Liver (tissue), 9 donors: Measurements from ENCODE around the gene NRSN2. TPM values are rescaled to one million over a fixed set of nuclear protein-coding genes. Genes with fewer than 3 reads are reported as not detected.

ENCODE experiments used
- DNase-seq: peaks from one replicate; pipeline ENCODE4 v3.0.0-alpha.2; 2017; ENCODE audit warnings: low spot score
- H3K27ac ChIP-seq, 2 donors: one replicate each; pipeline ENCODE4 v1.7.0; 2013; ENCODE audit warnings: inconsistent platforms in 2 of 2, low read length in 2 of 2, control low read depth in 1 of 2, low read depth in 1 of 2, mild to moderate bottlenecking in 1 of 2
- H3K27me3 ChIP-seq, 4 donors: one replicate each; pipeline versions ENCODE4 v1.6.1 to v1.7.0; 2013; ENCODE audit warnings: low read length in 3 of 4, inconsistent platforms in 1 of 4, mild to moderate bottlenecking in 1 of 4, moderate library complexity in 1 of 4; ENCODE audit not compliant: control insufficient read depth in 4 of 4, insufficient read depth in 4 of 4
- H3K36me3 ChIP-seq, 4 donors: one replicate each; pipeline versions ENCODE4 v1.6.1 to v1.7.0; 2013; ENCODE audit warnings: low read length in 3 of 4, mild to moderate bottlenecking in 3 of 4, low read depth in 1 of 4, moderate library complexity in 1 of 4; ENCODE audit not compliant: control insufficient read depth in 4 of 4, insufficient read depth in 3 of 4
- H3K4me1 ChIP-seq, 4 donors: one replicate each; pipeline versions ENCODE4 v1.6.1 to v1.7.0; 2013; ENCODE audit warnings: low read length in 3 of 4, mild to moderate bottlenecking in 3 of 4, moderate library complexity in 1 of 4; ENCODE audit not compliant: control insufficient read depth in 4 of 4, insufficient read depth in 4 of 4
- H3K4me3 ChIP-seq, 3 donors: one replicate each; pipeline versions ENCODE4 v1.6.1 to v1.7.0; 2013; ENCODE audit warnings: low read length in 3 of 3, control low read depth in 1 of 3, low read depth in 1 of 3, mild to moderate bottlenecking in 1 of 3
- H3K9ac ChIP-seq, 2 donors: one replicate each; pipeline ENCODE4 v1.7.0; 2013; ENCODE audit warnings: low read length in 2 of 2, mild to moderate bottlenecking in 2 of 2, moderate library complexity in 2 of 2, control low read depth in 1 of 2, low read depth in 1 of 2
- H3K9me3 ChIP-seq, 4 donors: one replicate each; pipeline versions ENCODE4 v1.6.1 to v1.7.0; 2013; ENCODE audit warnings: low read length in 3 of 4; ENCODE audit not compliant: control insufficient read depth in 4 of 4
- EGR1 ChIP-seq, 2 donors: IDR thresholded peaks; 2 replicates each; pipeline ENCODE4 v1.6.1; 2016 to 2018; ENCODE audit warnings: antibody characterized with exemption in 2 of 2, low read depth in 2 of 2
- FOXA1 ChIP-seq: IDR thresholded peaks from 2 replicates; pipeline ENCODE4 v1.6.1; 2016; ENCODE audit warnings: antibody characterized with exemption
- FOXA2 ChIP-seq: IDR thresholded peaks from 2 replicates; pipeline ENCODE4 v1.6.1; 2016; ENCODE audit warnings: antibody characterized with exemption
- GABPA ChIP-seq, 2 donors: IDR thresholded peaks in 1 of 2; conservative IDR thresholded peaks in 1 of 2; 2 replicates each; pipeline ENCODE4 v1.6.1; 2016; ENCODE audit warnings: antibody characterized with exemption in 2 of 2, mild to moderate bottlenecking in 1 of 2, moderate library complexity in 1 of 2
- HNF4A ChIP-seq, 2 donors: conservative IDR thresholded peaks; 2 replicates each; pipeline ENCODE4 v1.6.1; 2016; ENCODE audit warnings: antibody characterized with exemption in 2 of 2, mild to moderate bottlenecking in 2 of 2
- HNF4G ChIP-seq: IDR thresholded peaks from 2 replicates; pipeline ENCODE4 v1.6.1; 2016; ENCODE audit warnings: antibody characterized with exemption
- JUND ChIP-seq, 2 donors: IDR thresholded peaks; 2 replicates each; pipeline ENCODE4 v1.6.1; 2016; ENCODE audit warnings: antibody characterized with exemption in 2 of 2
- NR2F2 ChIP-seq: IDR thresholded peaks from 2 replicates; pipeline ENCODE4 v1.6.1; 2016; ENCODE audit warnings: antibody characterized with exemption
- RAD21 ChIP-seq, 2 donors: IDR thresholded peaks; 2 replicates each; pipeline ENCODE4 v1.6.1; 2016; ENCODE audit warnings: antibody characterized with exemption in 2 of 2, mild to moderate bottlenecking in 2 of 2
- RXRA ChIP-seq, 2 donors: IDR thresholded peaks; 2 replicates each; pipeline ENCODE4 v1.6.1; 2017 to 2018; ENCODE audit warnings: antibody characterized with exemption in 2 of 2, mild to moderate bottlenecking in 1 of 2
- SP1 ChIP-seq: IDR thresholded peaks from 2 replicates; pipeline ENCODE4 v1.6.1; 2018; ENCODE audit warnings: antibody characterized with exemption, mild to moderate bottlenecking
- TAF1 ChIP-seq: conservative IDR thresholded peaks from 2 replicates; pipeline ENCODE4 v1.6.1; 2016; ENCODE audit warnings: antibody characterized with exemption, mild to moderate bottlenecking
- YY1 ChIP-seq: IDR thresholded peaks from 2 replicates; pipeline ENCODE4 v1.6.1; 2016; ENCODE audit warnings: antibody characterized with exemption, mild to moderate bottlenecking
- whole genome bisulfite sequencing: extraction: QIAGEN DNeasy Blood & Tissue Kit; methylation state at CpG from one replicate; pipeline ENCODE4 v1.1.7; 2013; 5-methylcytosine and 5-hydroxymethylcytosine counted together
- polyA plus RNA-seq, 2 donors: library from polyadenylated mRNA; stranded (reverse) in 1 of 2; unstranded in 1 of 2; fragments of 200-250 nt in 1 of 2; fragments of >200 nt in 1 of 2; fragmentation: Nextera tagmentation in 1 of 2; extraction: Ambion mirVana in 1 of 2; gene quantifications; one replicate each; pipeline versions ENCODE4 v1.2.1 to v1.2.3, GENCODE V29; 2013 to 2015
- total RNA-seq, 2 donors: library from RNA; depleted of rRNA; stranded (reverse); fragments of >200 nt; gene quantifications; one replicate each; pipeline ENCODE4 v1.2.3, GENCODE V29; 2014
- TF ChIP-seq, protein P1 (sequence below): IDR thresholded peaks from 2 replicates; pipeline ENCODE4 v1.6.1; 2016; ENCODE audit warnings: antibody characterized with exemption
- TF ChIP-seq, protein P2 (sequence below): IDR thresholded peaks from 2 replicates; pipeline ENCODE4 v1.6.1; 2016; ENCODE audit warnings: antibody characterized with exemption
- TF ChIP-seq, protein P3 (sequence below): IDR thresholded peaks from 2 replicates; pipeline ENCODE4 v1.6.1; 2016; ENCODE audit warnings: antibody characterized with exemption
- TF ChIP-seq, protein P4 (sequence below): IDR thresholded peaks from 2 replicates; pipeline ENCODE4 v1.6.1; 2016; ENCODE audit warnings: antibody characterized with exemption, mild to moderate bottlenecking
- TF ChIP-seq, protein P5 (sequence below): fragments of 150-350 bp; IDR thresholded peaks from 2 replicates; pipeline ENCODE4 v1.5.1; 2017; ENCODE audit warnings: improper control_type of control experiment, low read depth, low read length; ENCODE audit not compliant: missing input control
- donor health status: healthy.
- donor health status: healthy.
- donor health status: healthy.
- donor health status: healthy.
- donor health status: healthy.

NRSN2 gene
- total and polyA plus RNA-seq, 4 donors: 1.9 to 12.0 (median 4.7) TPM

DNA sequence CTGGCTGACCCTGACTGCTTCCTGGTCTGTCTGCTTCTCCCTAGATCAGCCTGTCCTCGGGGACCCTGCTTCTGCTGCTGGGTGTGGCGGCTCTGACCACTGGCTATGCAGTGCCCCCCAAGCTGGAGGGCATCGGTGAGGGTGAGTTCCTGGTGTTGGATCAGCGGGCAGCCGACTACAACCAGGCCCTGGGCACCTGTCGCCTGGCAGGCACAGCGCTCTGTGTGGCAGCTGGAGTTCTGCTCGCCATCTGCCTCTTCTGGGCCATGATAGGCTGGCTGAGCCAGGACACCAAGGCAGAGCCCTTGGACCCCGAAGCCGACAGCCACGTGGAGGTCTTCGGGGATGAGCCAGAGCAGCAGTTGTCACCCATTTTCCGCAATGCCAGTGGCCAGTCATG lies 6.3 kb downstream of the NRSN2 start:
- H3K9ac ChIP-seq: no peak overlapping the region
- peaks cover 0 to 19% (median 6%) of the 10 kb centered on the region in 4 donors for H3K4me1 ChIP-seq
- H3K36me3 ChIP-seq: no peaks in the 10 kb centered on the region
- H3K27me3 ChIP-seq: no peaks in the 10 kb centered on the region
- TF ChIP-seq SP1 (no peak), YY1 (no peak), FOXA2 (no peak), NR2F2 (no peak), RAD21 (IDR thresholded peaks at IDR 0.05) (no peak), RXRA (IDR thresholded peaks at IDR 0.05) (no peak), GABPA (IDR thresholded peaks at IDR 0.05 in 1 of 2, conservative IDR thresholded peaks at IDR 0.05 in 1 of 2) (no peak), TAF1 (no peak), HNF4A (conservative IDR thresholded peaks at IDR 0.05) (no peak), FOXA1 (no peak), EGR1 (IDR thresholded peaks at IDR 0.05; ENCODE audit: low read depth in 2 of 2) (no peak), JUND (IDR thresholded peaks at IDR 0.05) (no peak), HNF4G (no peak)
- TF ChIP-seq, protein P1, sequence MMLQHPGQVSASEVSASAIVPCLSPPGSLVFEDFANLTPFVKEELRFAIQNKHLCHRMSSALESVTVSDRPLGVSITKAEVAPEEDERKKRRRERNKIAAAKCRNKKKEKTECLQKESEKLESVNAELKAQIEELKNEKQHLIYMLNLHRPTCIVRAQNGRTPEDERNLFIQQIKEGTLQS: no peak
- TF ChIP-seq, protein P2, sequence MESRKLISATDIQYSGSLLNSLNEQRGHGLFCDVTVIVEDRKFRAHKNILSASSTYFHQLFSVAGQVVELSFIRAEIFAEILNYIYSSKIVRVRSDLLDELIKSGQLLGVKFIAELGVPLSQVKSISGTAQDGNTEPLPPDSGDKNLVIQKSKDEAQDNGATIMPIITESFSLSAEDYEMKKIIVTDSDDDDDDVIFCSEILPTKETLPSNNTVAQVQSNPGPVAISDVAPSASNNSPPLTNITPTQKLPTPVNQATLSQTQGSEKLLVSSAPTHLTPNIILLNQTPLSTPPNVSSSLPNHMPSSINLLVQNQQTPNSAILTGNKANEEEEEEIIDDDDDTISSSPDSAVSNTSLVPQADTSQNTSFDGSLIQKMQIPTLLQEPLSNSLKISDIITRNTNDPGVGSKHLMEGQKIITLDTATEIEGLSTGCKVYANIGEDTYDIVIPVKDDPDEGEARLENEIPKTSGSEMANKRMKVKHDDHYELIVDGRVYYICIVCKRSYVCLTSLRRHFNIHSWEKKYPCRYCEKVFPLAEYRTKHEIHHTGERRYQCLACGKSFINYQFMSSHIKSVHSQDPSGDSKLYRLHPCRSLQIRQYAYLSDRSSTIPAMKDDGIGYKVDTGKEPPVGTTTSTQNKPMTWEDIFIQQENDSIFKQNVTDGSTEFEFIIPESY: no peak
- TF ChIP-seq, protein P3, sequence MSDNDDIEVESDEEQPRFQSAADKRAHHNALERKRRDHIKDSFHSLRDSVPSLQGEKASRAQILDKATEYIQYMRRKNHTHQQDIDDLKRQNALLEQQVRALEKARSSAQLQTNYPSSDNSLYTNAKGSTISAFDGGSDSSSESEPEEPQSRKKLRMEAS: no peak
- TF ChIP-seq, protein P4, sequence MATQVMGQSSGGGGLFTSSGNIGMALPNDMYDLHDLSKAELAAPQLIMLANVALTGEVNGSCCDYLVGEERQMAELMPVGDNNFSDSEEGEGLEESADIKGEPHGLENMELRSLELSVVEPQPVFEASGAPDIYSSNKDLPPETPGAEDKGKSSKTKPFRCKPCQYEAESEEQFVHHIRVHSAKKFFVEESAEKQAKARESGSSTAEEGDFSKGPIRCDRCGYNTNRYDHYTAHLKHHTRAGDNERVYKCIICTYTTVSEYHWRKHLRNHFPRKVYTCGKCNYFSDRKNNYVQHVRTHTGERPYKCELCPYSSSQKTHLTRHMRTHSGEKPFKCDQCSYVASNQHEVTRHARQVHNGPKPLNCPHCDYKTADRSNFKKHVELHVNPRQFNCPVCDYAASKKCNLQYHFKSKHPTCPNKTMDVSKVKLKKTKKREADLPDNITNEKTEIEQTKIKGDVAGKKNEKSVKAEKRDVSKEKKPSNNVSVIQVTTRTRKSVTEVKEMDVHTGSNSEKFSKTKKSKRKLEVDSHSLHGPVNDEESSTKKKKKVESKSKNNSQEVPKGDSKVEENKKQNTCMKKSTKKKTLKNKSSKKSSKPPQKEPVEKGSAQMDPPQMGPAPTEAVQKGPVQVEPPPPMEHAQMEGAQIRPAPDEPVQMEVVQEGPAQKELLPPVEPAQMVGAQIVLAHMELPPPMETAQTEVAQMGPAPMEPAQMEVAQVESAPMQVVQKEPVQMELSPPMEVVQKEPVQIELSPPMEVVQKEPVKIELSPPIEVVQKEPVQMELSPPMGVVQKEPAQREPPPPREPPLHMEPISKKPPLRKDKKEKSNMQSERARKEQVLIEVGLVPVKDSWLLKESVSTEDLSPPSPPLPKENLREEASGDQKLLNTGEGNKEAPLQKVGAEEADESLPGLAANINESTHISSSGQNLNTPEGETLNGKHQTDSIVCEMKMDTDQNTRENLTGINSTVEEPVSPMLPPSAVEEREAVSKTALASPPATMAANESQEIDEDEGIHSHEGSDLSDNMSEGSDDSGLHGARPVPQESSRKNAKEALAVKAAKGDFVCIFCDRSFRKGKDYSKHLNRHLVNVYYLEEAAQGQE: no peak
- TF ChIP-seq, protein P5, sequence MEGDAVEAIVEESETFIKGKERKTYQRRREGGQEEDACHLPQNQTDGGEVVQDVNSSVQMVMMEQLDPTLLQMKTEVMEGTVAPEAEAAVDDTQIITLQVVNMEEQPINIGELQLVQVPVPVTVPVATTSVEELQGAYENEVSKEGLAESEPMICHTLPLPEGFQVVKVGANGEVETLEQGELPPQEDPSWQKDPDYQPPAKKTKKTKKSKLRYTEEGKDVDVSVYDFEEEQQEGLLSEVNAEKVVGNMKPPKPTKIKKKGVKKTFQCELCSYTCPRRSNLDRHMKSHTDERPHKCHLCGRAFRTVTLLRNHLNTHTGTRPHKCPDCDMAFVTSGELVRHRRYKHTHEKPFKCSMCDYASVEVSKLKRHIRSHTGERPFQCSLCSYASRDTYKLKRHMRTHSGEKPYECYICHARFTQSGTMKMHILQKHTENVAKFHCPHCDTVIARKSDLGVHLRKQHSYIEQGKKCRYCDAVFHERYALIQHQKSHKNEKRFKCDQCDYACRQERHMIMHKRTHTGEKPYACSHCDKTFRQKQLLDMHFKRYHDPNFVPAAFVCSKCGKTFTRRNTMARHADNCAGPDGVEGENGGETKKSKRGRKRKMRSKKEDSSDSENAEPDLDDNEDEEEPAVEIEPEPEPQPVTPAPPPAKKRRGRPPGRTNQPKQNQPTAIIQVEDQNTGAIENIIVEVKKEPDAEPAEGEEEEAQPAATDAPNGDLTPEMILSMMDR: no peak
- no peaks in the 10 kb centered on the region for H3K9me3 ChIP-seq
- no peak overlapping the region for H3K4me3 ChIP-seq
- H3K27ac ChIP-seq: no peak overlapping the region
- 93% methylated on average over 13 of the region's 13 CpGs for WGBS
- DNase-seq: no peak
